Measurements from ENCODE around the gene ERCC3. TPM values are rescaled to one million over a fixed set of nuclear protein-coding genes. Genes with fewer than 3 reads are reported as not detected.
"Not testable (repeated sequence)": the region's sequence is repeated elsewhere in the genome, so short reads cannot be mapped to it uniquely, and the experiment has no call there.

ERCC3 gene
- total and polyA plus RNA-seq, 2 of the 13 experiments (the other 11 are each of a cell fraction or from before 2014, with no cell fraction given): 49.7 to 64.6 TPM

- TF ChIP-seq ZNF580 (CRISPR knock-in tag; IDR thresholded peaks at IDR 0.05; ENCODE audit: borderline replicate concordance, low read depth) (no peak), ZNF121 (CRISPR knock-in tag; IDR thresholded peaks at IDR 0.05) (no peak)
These were observed 54.5 kb downstream of the ERCC3 start (continued) for GRCh38 chr2:127239395-127239794.

GRCh38 chr2:127237768-127238167, 56.2 kb downstream of the ERCC3 start:
- in situ Hi-C loops (cut with HindIII; ENCODE audit: extremely low pct_ligation_motif_present, low pct_unique_long_range_greater_than_20kb); H3K79me2 ChIP-seq (ENCODE audit: insufficient read depth, low read length); H3K4me3 ChIP-seq (replicated peaks in 1 of 3; ENCODE audit: insufficient read depth in 1 of 3, low read depth in 2 of 3, low read length in 3 of 3); H4K20me1 ChIP-seq (ENCODE audit: insufficient read depth, low read length); BruUV-seq (replicated peaks); H3K27me3 ChIP-seq (ENCODE audit: control insufficient read depth in 1 of 2, insufficient read depth in 2 of 2, low read length in 2 of 2); H3K9ac ChIP-seq (ENCODE audit: insufficient read depth, low read depth, low read length); POLR2A ChIA-PET; FAIRE-seq; intact Hi-C loops (cut with micrococcal nuclease; ENCODE audit: unreplicated experiment); H2AFZ ChIP-seq (ENCODE audit: low read length); H3K27ac ChIP-seq (ENCODE audit: extremely low read length, insufficient read depth, low read length); ATAC-seq; H3K36me3 ChIP-seq (replicated peaks in 1 of 2; ENCODE audit: control insufficient read depth in 1 of 2, insufficient read depth in 2 of 2, low read length in 2 of 2); H3K4me2 ChIP-seq (ENCODE audit: low read depth, low read length); CTCF ChIA-PET (ENCODE audit: low intra/inter-chr PET ratio, low total read pairs); DNase-seq (ENCODE audit: low spot score): not testable (repeated sequence)
- peaks cover 18% of the 10 kb centered on the region for H3K4me1 ChIP-seq (ENCODE audit: insufficient read depth, low read length)
- peaks cover 21% of the 10 kb centered on the region for H3K9me3 ChIP-seq (ENCODE audit: low read length)
- 0% methylated on average over 2 of the region's 2 CpGs for WGBS (ENCODE audit: low lambda C conversion rate)

- H3K4me1 ChIP-seq (ENCODE audit: insufficient read depth, low read length): peaks cover 23% of the 10 kb centered on the region
- WGBS (ENCODE audit: low lambda C conversion rate): 67% methylated on average over 6 of the region's 6 CpGs
- BruUV-seq (replicated peaks): no TSS peak
- in situ Hi-C loops (cut with HindIII; ENCODE audit: extremely low pct_ligation_motif_present, low pct_unique_long_range_greater_than_20kb): no loop called here
- no peak overlapping the region for H3K9ac ChIP-seq (ENCODE audit: insufficient read depth, low read depth, low read length)
- no peaks in the 10 kb centered on the region for H3K36me3 ChIP-seq (replicated peaks in 1 of 2; ENCODE audit: control insufficient read depth in 1 of 2, insufficient read depth in 2 of 2, low read length in 2 of 2)
- H2AFZ ChIP-seq (ENCODE audit: low read length): no peak overlapping the region
- H3K4me2 ChIP-seq (ENCODE audit: low read depth, low read length): no peak overlapping the region
- intact Hi-C loops (cut with micrococcal nuclease; ENCODE audit: unreplicated experiment): no loop called here
- ChIA-PET CTCF (ENCODE audit: low intra/inter-chr PET ratio, low total read pairs) (no interaction called here), POLR2A (no interaction called here)
- ATAC-seq (no peak), DNase-seq (ENCODE audit: low spot score) (no peak), FAIRE-seq (no peak)
- no peaks in the 10 kb centered on the region for H4K20me1 ChIP-seq (ENCODE audit: insufficient read depth, low read length)
- no peaks in the 10 kb centered on the region for H3K27me3 ChIP-seq (ENCODE audit: control insufficient read depth in 1 of 2, insufficient read depth in 2 of 2, low read length in 2 of 2)
- no peak overlapping the region for H3K27ac ChIP-seq (ENCODE audit: extremely low read length, insufficient read depth, low read length)
- H3K79me2 ChIP-seq (ENCODE audit: insufficient read depth, low read length): no peaks in the 10 kb centered on the region
- no peak overlapping the region for H3K4me3 ChIP-seq (replicated peaks in 1 of 3; ENCODE audit: insufficient read depth in 1 of 3, low read depth in 2 of 3, low read length in 3 of 3)
- peaks cover 8% of the 10 kb centered on the region; the same call in 1 of the 2 replicates for H3K9me3 ChIP-seq (ENCODE audit: low read length)
- no peak for TF ChIP-seq ZEB1 (IDR thresholded peaks at IDR 0.05; ENCODE audit: insufficient replicate concordance, low read depth)
- TF ChIP-seq ZNF503 (CRISPR knock-in tag; IDR thresholded peaks at IDR 0.05): no peak
- no peak for TF ChIP-seq ZNF800 (CRISPR knock-in tag; IDR thresholded peaks at IDR 0.05)
- TF ChIP-seq ADNP (CRISPR knock-in tag; IDR thresholded peaks at IDR 0.05): no peak
- TF ChIP-seq DBP (CRISPR knock-in tag; IDR thresholded peaks at IDR 0.05; ENCODE audit: not compliant biosample characterization): no peak
These were observed 58.8 kb downstream of the ERCC3 start for GRCh38 chr2:127235082-127235702.
